Adrenal gland (tissue), 5 donors: ENCODE measurements around the gene MFAP3L.

Experiments
- POLR2A ChIP-seq, 2 donors: fragments of 450-650 bp; IDR thresholded peaks; one replicate each; pipeline ENCODE4 v1.6.1; 2017; ENCODE audit warnings: antibody characterized with exemption in 2 of 2, mild to moderate bottlenecking in 2 of 2, moderate library complexity in 1 of 2
- TF ChIP-seq, protein P1 (sequence below), 6 experiments: fragments of 450-650 bp in 4 of 6; fragments of 200-600 bp in 2 of 6; sonication (generic) in 1 of 6; IDR thresholded peaks; 1 replicate in 5 of 6; 2 replicates in 1 of 6; pipeline versions ENCODE4 v1.5.1 to v1.8.0; 2016 to 2021; ENCODE audit warnings: antibody characterized with exemption in 6 of 6, mild to moderate bottlenecking in 2 of 6, moderate library complexity in 1 of 6
- donor health status: DM: no; HTN: no; CAD: no.

DNA sequence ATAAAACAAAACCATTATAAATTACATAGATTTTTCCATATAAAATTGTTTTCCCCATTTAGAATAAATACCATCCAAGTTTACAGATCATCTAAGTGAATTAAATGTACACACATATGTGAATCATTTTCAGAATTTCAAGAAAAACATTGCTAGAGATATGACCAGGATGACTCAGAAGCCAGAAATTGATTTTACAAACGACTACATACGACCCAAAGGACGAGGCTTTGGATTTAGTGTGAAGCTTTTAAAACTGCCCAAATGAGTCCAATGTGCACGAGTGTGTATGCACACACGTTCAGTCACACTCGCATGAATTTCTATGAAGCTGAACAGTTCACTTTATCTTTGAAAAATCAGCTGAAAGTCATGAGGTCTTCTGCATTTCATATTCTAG is 37.9 kb downstream of the MFAP3L start:
- TF ChIP-seq, protein P1, sequence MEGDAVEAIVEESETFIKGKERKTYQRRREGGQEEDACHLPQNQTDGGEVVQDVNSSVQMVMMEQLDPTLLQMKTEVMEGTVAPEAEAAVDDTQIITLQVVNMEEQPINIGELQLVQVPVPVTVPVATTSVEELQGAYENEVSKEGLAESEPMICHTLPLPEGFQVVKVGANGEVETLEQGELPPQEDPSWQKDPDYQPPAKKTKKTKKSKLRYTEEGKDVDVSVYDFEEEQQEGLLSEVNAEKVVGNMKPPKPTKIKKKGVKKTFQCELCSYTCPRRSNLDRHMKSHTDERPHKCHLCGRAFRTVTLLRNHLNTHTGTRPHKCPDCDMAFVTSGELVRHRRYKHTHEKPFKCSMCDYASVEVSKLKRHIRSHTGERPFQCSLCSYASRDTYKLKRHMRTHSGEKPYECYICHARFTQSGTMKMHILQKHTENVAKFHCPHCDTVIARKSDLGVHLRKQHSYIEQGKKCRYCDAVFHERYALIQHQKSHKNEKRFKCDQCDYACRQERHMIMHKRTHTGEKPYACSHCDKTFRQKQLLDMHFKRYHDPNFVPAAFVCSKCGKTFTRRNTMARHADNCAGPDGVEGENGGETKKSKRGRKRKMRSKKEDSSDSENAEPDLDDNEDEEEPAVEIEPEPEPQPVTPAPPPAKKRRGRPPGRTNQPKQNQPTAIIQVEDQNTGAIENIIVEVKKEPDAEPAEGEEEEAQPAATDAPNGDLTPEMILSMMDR (IDR thresholded peaks at IDR 0.05): no peak
- no peak for TF ChIP-seq POLR2A (IDR thresholded peaks at IDR 0.05)
